Calu3 (cell line): ENCODE data around the gene ZNF414. TPM values are rescaled to one million over a fixed set of nuclear protein-coding genes. Genes with fewer than 3 reads are reported as not detected.

Source experiments
- BruUV-seq: library from RNA; stranded (reverse); fragments of 400-500 nt; replicated peaks from 2 replicates; lab custom pipeline; 2021; lab: Mats Ljungman, UMichigan
- CTCF ChIA-PET: fragments of 300-600 bp; sonication (Branson Sonifier 250); formaldehyde crosslinking; loops from one replicate; lab custom pipeline; 2022; ENCODE audit warnings: antibody characterized with exemption; lab: Charles Lee
- DNase-seq: peaks from one replicate; pipeline ENCODE4 v3.0.0; 2022
- H3K27ac Mint-ChIP-seq: one replicate; pipeline ENCODE4 v1.8.0; 2022; ENCODE audit warnings: mixed read lengths; ENCODE audit not compliant: unreplicated experiment
- H3K27me3 Mint-ChIP-seq: one replicate; pipeline ENCODE4 v1.8.0; 2022; ENCODE audit warnings: mixed read lengths; ENCODE audit not compliant: unreplicated experiment
- H3K36me3 Mint-ChIP-seq: one replicate; pipeline ENCODE4 v1.8.0; 2022; ENCODE audit warnings: mild to moderate bottlenecking, moderate library complexity, mixed read lengths; ENCODE audit not compliant: insufficient read depth, unreplicated experiment
- H3K4me1 Mint-ChIP-seq: one replicate; pipeline ENCODE4 v1.8.0; 2022; ENCODE audit warnings: mild to moderate bottlenecking, low read depth, mixed read lengths; ENCODE audit not compliant: unreplicated experiment
- H3K4me3 Mint-ChIP-seq: one replicate; pipeline ENCODE4 v1.8.0; 2022; ENCODE audit warnings: mild to moderate bottlenecking, low read depth, moderate library complexity, mixed read lengths; ENCODE audit not compliant: unreplicated experiment
- H3K9me3 Mint-ChIP-seq: one replicate; pipeline ENCODE4 v1.8.0; 2022; ENCODE audit warnings: low read depth, mixed read lengths; ENCODE audit not compliant: unreplicated experiment
- CTCF ChIP-seq: fragments of 200-600 bp; IDR thresholded peaks from one replicate; pipeline ENCODE4 v1.8.0; 2022; ENCODE audit warnings: antibody characterized with exemption; ENCODE audit not compliant: unreplicated experiment
- intact Hi-C: fragments of 100-400 bp; cut with micrococcal nuclease; formaldehyde crosslinking; loops from one replicate; pipeline ENCODE4 v1.10.0; 2022; ENCODE audit not compliant: unreplicated experiment
- total RNA-seq: library from RNA; stranded (reverse); gene quantifications from 2 replicates; pipeline ENCODE4 v1.2.3, GENCODE V29; 2022

The ZNF414 gene
- total RNA-seq, 1 experiment from 2014 or later, result 8.7 TPM

GRCh38 chr19:8526345-8527091, 12.6 kb upstream of the ZNF414 start:
- TF ChIP-seq CTCF, result no peak
- BruUV-seq, result no TSS peak
- Mint-ChIP-seq H3K36me3 (peaks cover 4% of the 10 kb centered on the region), H3K4me3 (no peak overlapping the region), H3K27ac (no peak overlapping the region), H3K4me1 (peaks cover 11% of the 10 kb centered on the region), H3K27me3 (no peaks in the 10 kb centered on the region), H3K9me3 (no peaks in the 10 kb centered on the region)
- peak; percentile 92 for DNase-seq
- CTCF ChIA-PET, result interaction anchor here (0.6 to 1.0 kb wide), 3 partner anchors 13 to 1155 kb away, joined by 3 read pairs; partner anchors contain the start of genes MARCHF2 and ZNF414
- intact Hi-C loops, result no loop called here

- intact Hi-C loops, result no loop called here
- Mint-ChIP-seq H3K36me3 (peaks cover 4% of the 10 kb centered on the region), H3K4me3 (no peak overlapping the region), H3K27ac (no peak overlapping the region), H3K27me3 (no peaks in the 10 kb centered on the region), H3K9me3 (no peaks in the 10 kb centered on the region), H3K4me1 (peaks cover 11% of the 10 kb centered on the region)
- CTCF ChIA-PET, result no interaction called here
- DNase-seq, result no peak
- no peak for TF ChIP-seq CTCF
- no TSS peak for BruUV-seq
Measured at GRCh38 chr19:8525401-8525684, 11.4 kb upstream of the ZNF414 start.

- no peaks in the 10 kb centered on the region for H3K9me3 Mint-ChIP-seq
- BruUV-seq, result no TSS peak
- H3K4me1 Mint-ChIP-seq, result no peaks in the 10 kb centered on the region
- H3K36me3 Mint-ChIP-seq, result peaks cover under 1% of the 10 kb centered on the region
- peaks cover 26% of the 10 kb centered on the region for H3K27me3 Mint-ChIP-seq
- no peak for DNase-seq
- CTCF ChIA-PET, result interaction anchor here (0.6 kb wide), 1 partner anchor 1299 kb away, joined by 8 read pairs; the partner anchor contains the start of gene FBXL12
- no peak for TF ChIP-seq CTCF
- intact Hi-C loops, result no loop called here
- no peak overlapping the region for H3K4me3 Mint-ChIP-seq
- H3K27ac Mint-ChIP-seq, result no peak overlapping the region
Measured at GRCh38 chr19:8519388-8519787, 5.4 kb upstream of the ZNF414 start.

- Mint-ChIP-seq H3K4me3 (no peak overlapping the region), H3K36me3 (peaks cover 9% of the 10 kb centered on the region), H3K4me1 (no peaks in the 10 kb centered on the region), H3K27ac (no peak overlapping the region), H3K9me3 (no peaks in the 10 kb centered on the region), H3K27me3 (peaks cover 26% of the 10 kb centered on the region)
- DNase-seq, result no peak
- intact Hi-C loops, result no loop called here
- CTCF ChIA-PET, result interaction anchor here (0.6 to 0.7 kb wide), 2 partner anchors 62 to 1300 kb away, joined by 4 to 8 read pairs; partner anchors contain the start of gene FBXL12
- no peak for TF ChIP-seq CTCF
- no TSS peak for BruUV-seq
Measured at GRCh38 chr19:8518536-8518935, 4.6 kb upstream of the ZNF414 start.
